ENCODE results near the gene KCND1. TPM values are rescaled to one million over a fixed set of nuclear protein-coding genes. Genes with fewer than 3 reads are reported as not detected.

The KCND1 gene
- total RNA-seq, 4 donors from 2014 or later: 0.78 to 2.7 (median 1.7) TPM

DNA sequence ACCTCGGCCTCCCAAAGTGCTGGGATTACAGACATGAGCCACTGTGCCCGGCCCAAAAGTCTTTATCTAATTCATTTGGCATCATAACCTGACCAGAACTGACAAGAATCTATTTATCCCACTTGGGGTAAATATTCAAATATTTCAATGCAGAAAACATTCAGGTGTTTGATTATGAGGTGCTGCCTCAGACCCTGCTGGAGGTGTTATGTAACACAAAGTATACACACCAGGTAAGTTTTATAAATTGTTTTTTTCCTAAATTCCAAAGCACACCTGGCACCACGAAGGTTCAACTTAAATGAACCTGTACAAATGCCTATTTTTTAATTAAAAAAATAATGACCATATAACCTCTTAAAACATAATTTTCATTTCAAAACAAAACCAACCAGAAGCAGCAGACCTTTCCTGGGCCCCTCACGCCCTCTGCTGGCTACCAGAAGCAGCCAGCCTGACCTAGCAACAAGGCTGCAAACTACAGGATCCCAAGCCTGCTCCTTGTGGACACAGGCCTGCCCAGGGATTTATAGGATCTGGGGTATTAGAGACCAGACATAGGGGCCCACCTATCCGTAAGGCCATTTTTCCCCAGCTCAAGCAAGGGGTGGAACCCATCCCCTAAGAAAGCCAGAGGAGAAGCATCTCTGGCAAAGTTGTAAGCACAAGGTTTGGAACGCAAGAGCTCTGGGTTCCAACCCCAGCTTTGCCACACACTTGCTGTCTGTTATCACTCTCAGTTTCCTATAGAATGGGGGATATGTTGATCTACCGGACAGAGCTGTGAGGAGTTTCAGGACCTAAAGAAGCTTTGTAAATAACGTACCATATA, 25.9 kb downstream of the KCND1 start:
- H3K4me3 ChIP-seq: no peak overlapping the region
- H3K9me3 ChIP-seq: no peaks in the 10 kb centered on the region
- no peak overlapping the region for H3K27ac ChIP-seq
- peaks cover 0 to 18% (median 0%) of the 10 kb centered on the region in 3 donors for H3K4me1 ChIP-seq
- peaks cover 0 to 23% of the 10 kb centered on the region in 2 donors for H3K36me3 ChIP-seq
- H3K27me3 ChIP-seq: no peaks in the 10 kb centered on the region
- WGBS, 2 donors (ENCODE audit: low coverage in 1 of 2): 37 to 42% methylated on average over 3 to 5 of the region's 8 CpGs
- peak; percentile 37 for ATAC-seq
- TF ChIP-seq POLR2AphosphoS5 (IDR thresholded peaks at IDR 0.05): no peak
- TF ChIP-seq, protein P1, sequence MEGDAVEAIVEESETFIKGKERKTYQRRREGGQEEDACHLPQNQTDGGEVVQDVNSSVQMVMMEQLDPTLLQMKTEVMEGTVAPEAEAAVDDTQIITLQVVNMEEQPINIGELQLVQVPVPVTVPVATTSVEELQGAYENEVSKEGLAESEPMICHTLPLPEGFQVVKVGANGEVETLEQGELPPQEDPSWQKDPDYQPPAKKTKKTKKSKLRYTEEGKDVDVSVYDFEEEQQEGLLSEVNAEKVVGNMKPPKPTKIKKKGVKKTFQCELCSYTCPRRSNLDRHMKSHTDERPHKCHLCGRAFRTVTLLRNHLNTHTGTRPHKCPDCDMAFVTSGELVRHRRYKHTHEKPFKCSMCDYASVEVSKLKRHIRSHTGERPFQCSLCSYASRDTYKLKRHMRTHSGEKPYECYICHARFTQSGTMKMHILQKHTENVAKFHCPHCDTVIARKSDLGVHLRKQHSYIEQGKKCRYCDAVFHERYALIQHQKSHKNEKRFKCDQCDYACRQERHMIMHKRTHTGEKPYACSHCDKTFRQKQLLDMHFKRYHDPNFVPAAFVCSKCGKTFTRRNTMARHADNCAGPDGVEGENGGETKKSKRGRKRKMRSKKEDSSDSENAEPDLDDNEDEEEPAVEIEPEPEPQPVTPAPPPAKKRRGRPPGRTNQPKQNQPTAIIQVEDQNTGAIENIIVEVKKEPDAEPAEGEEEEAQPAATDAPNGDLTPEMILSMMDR (IDR thresholded peaks at IDR 0.05): peak in 3 of 4 experiments; percentile 32 to 70 (median 38)
- no peak for TF ChIP-seq EP300 (IDR thresholded peaks at IDR 0.05)
- no peak for TF ChIP-seq POLR2A (IDR thresholded peaks at IDR 0.05)

DNA sequence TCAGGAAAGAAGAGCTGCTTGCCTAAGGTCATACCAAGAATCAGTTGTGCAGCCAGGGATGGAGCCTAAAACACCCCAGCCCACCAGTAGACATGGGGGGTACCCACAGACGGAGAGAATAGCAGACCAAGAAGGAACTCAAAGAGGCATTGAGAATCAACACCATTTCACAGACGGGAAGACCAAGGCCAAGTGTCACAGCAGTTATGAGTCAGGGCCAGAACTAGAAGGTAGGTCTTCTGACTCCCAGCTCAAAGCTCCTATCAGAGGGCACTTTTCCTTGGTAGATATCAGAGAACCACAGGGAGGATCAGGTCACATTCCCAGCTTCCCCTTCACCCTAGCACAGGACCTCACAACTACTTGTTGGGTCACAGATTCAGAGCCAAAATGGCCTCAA, 28.7 kb downstream of the KCND1 start:
- H3K27me3 ChIP-seq: no peaks in the 10 kb centered on the region
- no peaks in the 10 kb centered on the region for H3K9me3 ChIP-seq
- peaks cover 0 to 36% (median 0%) of the 10 kb centered on the region in 3 donors for H3K4me1 ChIP-seq
- TF ChIP-seq POLR2A (IDR thresholded peaks at IDR 0.05): no peak
- no peak for TF ChIP-seq EP300 (IDR thresholded peaks at IDR 0.05)
- TF ChIP-seq, protein P1 (IDR thresholded peaks at IDR 0.05): no peak
- no peak for TF ChIP-seq POLR2AphosphoS5 (IDR thresholded peaks at IDR 0.05)
- H3K4me3 ChIP-seq: no peak overlapping the region
- no peak overlapping the region for H3K27ac ChIP-seq
- H3K36me3 ChIP-seq: peaks cover 0 to 29% of the 10 kb centered on the region in 2 donors
- 60% methylated on average over 2 of the region's 2 CpGs; no CpG with 5 or more reads in 1 of the 2 donors for WGBS, 2 donors (ENCODE audit: low coverage in 1 of 2)
- ATAC-seq: no peak

DNA sequence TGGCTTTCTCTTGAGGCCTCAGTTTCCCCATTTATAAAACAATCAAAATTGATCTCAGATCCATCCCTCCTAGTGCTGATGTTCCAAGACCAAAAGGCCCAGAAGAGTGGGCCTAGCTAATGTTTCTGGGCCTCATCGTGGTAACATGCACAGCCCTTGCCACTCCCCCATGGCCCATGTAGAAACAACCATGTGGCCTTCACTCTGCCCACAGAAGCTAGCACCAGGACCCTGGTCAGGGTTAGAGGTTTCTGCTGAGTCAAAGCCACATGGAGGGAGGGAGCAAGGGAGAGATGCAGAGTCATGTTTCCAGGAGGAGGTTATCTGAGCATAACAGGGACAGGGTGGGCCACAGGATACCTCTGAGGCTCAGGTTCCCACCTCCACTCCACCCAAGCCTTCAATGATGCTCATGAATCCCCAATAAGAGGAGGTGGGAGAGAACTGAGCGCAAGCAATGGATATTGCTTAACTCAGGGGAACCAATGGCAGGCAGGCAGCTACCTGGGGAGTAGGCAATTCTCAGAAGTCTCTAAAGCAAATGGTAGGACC, 31.2 kb downstream of the KCND1 start:
- no peak overlapping the region for H3K4me3 ChIP-seq
- H3K36me3 ChIP-seq: peaks cover 0 to 29% of the 10 kb centered on the region in 2 donors
- H3K4me1 ChIP-seq: peaks cover 0 to 46% (median 0%) of the 10 kb centered on the region in 3 donors
- no peak for TF ChIP-seq POLR2AphosphoS5 (IDR thresholded peaks at IDR 0.05)
- no peak for TF ChIP-seq EP300 (IDR thresholded peaks at IDR 0.05)
- no peak for TF ChIP-seq POLR2A (IDR thresholded peaks at IDR 0.05)
- H3K27ac ChIP-seq: no peak overlapping the region
- no peak for ATAC-seq
- H3K27me3 ChIP-seq: no peaks in the 10 kb centered on the region
- WGBS, 2 donors (ENCODE audit: low coverage in 1 of 2): 80% methylated on average over 1 of the region's 2 CpGs; no CpG with 5 or more reads in 1 of the 2 donors
- no peaks in the 10 kb centered on the region for H3K9me3 ChIP-seq

DNA sequence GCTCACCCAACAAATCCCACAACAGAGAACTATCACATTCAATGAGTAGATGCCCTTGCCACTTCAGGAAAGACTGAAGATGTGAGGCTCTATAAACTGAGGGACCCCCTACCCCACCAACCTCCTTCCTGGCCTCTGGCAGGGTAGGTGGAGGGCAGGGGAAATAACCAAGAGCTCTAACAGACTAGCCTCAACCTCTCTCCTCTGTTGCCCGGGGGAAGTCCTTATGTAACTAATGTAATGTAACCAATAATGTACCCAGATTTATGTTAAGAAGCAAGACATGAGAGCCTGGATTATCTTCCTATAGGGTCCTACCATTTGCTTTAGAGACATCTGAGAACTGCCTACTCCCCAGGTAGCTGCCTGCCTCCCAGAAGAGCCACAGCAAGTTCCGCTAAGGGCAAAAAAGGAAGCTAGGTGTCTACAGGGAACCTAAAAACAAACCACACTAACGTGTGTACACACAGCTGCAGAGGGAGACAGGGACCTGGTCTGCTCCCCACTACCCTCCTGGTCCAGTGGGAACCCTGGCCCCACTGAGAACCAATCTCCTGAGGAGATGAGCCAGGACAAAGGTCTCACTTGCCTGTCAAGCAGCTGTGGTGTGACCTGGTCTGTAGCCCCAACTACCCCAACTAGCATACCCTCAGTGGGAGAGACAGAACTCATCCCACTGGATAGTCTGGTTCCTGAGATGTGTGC, 32.0 kb downstream of the KCND1 start:
- Histone ChIP-seq H3K4me1 (peaks cover 0 to 45% (median 0%) of the 10 kb centered on the region in 3 donors), H3K4me3 (no peak overlapping the region), H3K27me3 (no peaks in the 10 kb centered on the region), H3K36me3 (peaks cover 0 to 35% of the 10 kb centered on the region in 2 donors), H3K27ac (peak overlapping the region in 1 of 4 donors; percentile 6), H3K9me3 (no peaks in the 10 kb centered on the region)
- TF ChIP-seq POLR2AphosphoS5 (IDR thresholded peaks at IDR 0.05) (no peak), POLR2A (IDR thresholded peaks at IDR 0.05) (no peak), EP300 (IDR thresholded peaks at IDR 0.05) (no peak)
- TF ChIP-seq, protein P1 (IDR thresholded peaks at IDR 0.05): no peak
- ATAC-seq: no peak
- WGBS, 2 donors (ENCODE audit: low coverage in 1 of 2): no CpG with 5 or more reads among the region's 3 CpGs

Measured in gastroesophageal sphincter (tissue), 4 donors.